ENCODE results near the gene FAM177A1. TPM values are rescaled to one million over a fixed set of nuclear protein-coding genes. Genes with fewer than 3 reads are reported as not detected.
"Not testable (repeated sequence)": the region's sequence is repeated elsewhere in the genome, so short reads cannot be mapped to it uniquely, and the experiment has no call there.

FAM177A1 gene
- total RNA-seq, 1 experiment from 2014 or later = 31.6 TPM

- no peak overlapping the region for H3K4me3 ChIP-seq
- no peaks in the 10 kb centered on the region for H4K20me1 ChIP-seq (ENCODE audit: insufficient read depth)
- TF ChIP-seq CTCF (conservative IDR thresholded peaks at IDR 0.05) = no peak
- no peak for TF ChIP-seq EZH2 (IDR thresholded peaks at IDR 0.05; ENCODE audit: low read depth)
- no peaks in the 10 kb centered on the region for H3K9me2 ChIP-seq (ENCODE audit: insufficient read depth)
- no peak for DNase-seq
- intact Hi-C loops (cut with micrococcal nuclease; ENCODE audit: unreplicated experiment) = no loop called here
- no TSS peak for BruUV-seq (replicated peaks)
- no peak overlapping the region for H3K27ac ChIP-seq
- no peaks in the 10 kb centered on the region; the same call in 1 of the 2 replicates for H3F3A ChIP-seq (ENCODE audit: insufficient read depth, low read depth)
- H3K27me3 ChIP-seq (ENCODE audit: insufficient read depth, low read depth) = no peaks in the 10 kb centered on the region
- CTCF ChIA-PET = no interaction called here
- H3K4me1 ChIP-seq (replicated peaks; ENCODE audit: insufficient read depth) = no peaks in the 10 kb centered on the region
- no peaks in the 10 kb centered on the region for H3K79me2 ChIP-seq (ENCODE audit: low read depth)
- no peak overlapping the region for H2AFZ ChIP-seq
- POLR2A ChIA-PET (ENCODE audit: unreplicated experiment) = no interaction called here
- H3K4me2 ChIP-seq = no peak overlapping the region
- H3K36me3 ChIP-seq (ENCODE audit: low read depth) = no peaks in the 10 kb centered on the region
- no peaks in the 10 kb centered on the region for H3K9me3 ChIP-seq (ENCODE audit: insufficient read depth, low read depth)
Measured at GRCh38 chr14:35034440-35034833, 11.6 kb upstream of the FAM177A1 start.

- DNase-seq; H3K9me3 ChIP-seq (ENCODE audit: insufficient read depth, low read depth); H2AFZ ChIP-seq; H4K20me1 ChIP-seq (ENCODE audit: insufficient read depth); CTCF ChIA-PET; BruUV-seq (replicated peaks); H3K4me1 ChIP-seq (replicated peaks; ENCODE audit: insufficient read depth); intact Hi-C loops (cut with micrococcal nuclease; ENCODE audit: unreplicated experiment); H3K27me3 ChIP-seq (ENCODE audit: insufficient read depth, low read depth); POLR2A ChIA-PET (ENCODE audit: unreplicated experiment); H3K4me3 ChIP-seq; H3F3A ChIP-seq (ENCODE audit: insufficient read depth, low read depth); H3K79me2 ChIP-seq (ENCODE audit: low read depth); H3K9me2 ChIP-seq (ENCODE audit: insufficient read depth); H3K36me3 ChIP-seq (ENCODE audit: low read depth); H3K27ac ChIP-seq; H3K4me2 ChIP-seq: not testable (repeated sequence)
Measured at GRCh38 chr14:35034944-35035554, 11.0 kb upstream of the FAM177A1 start.

- CTCF ChIA-PET; DNase-seq; H2AFZ ChIP-seq; H3K4me3 ChIP-seq; H3K36me3 ChIP-seq (ENCODE audit: low read depth); BruUV-seq (replicated peaks); H3K4me2 ChIP-seq; H3F3A ChIP-seq (ENCODE audit: insufficient read depth, low read depth); H3K4me1 ChIP-seq (replicated peaks; ENCODE audit: insufficient read depth); H4K20me1 ChIP-seq (ENCODE audit: insufficient read depth); H3K9me3 ChIP-seq (ENCODE audit: insufficient read depth, low read depth); H3K27ac ChIP-seq; POLR2A ChIA-PET (ENCODE audit: unreplicated experiment); H3K9me2 ChIP-seq (ENCODE audit: insufficient read depth); H3K27me3 ChIP-seq (ENCODE audit: insufficient read depth, low read depth); intact Hi-C loops (cut with micrococcal nuclease; ENCODE audit: unreplicated experiment); H3K79me2 ChIP-seq (ENCODE audit: low read depth): not testable (repeated sequence)
Measured at GRCh38 chr14:35038312-35038711, 7.8 kb upstream of the FAM177A1 start.

GRCh38 chr14:35042632-35043031, 3.4 kb upstream of the FAM177A1 start:
- TF ChIP-seq EZH2 (IDR thresholded peaks at IDR 0.05; ENCODE audit: low read depth) (no peak), CTCF (conservative IDR thresholded peaks at IDR 0.05) (no peak)
- POLR2A ChIA-PET (ENCODE audit: unreplicated experiment) = no interaction called here
- intact Hi-C loops (cut with micrococcal nuclease; ENCODE audit: unreplicated experiment) = no loop called here
- Histone ChIP-seq H3K27ac (no peak overlapping the region), H3K36me3 (ENCODE audit: low read depth) (no peaks in the 10 kb centered on the region), H3K4me2 (no peak overlapping the region), H3K9me2 (ENCODE audit: insufficient read depth) (no peaks in the 10 kb centered on the region), H3K4me3 (no peak overlapping the region), H3K9me3 (ENCODE audit: insufficient read depth, low read depth) (no peaks in the 10 kb centered on the region), H2AFZ (no peak overlapping the region), H3K27me3 (ENCODE audit: insufficient read depth, low read depth) (no peaks in the 10 kb centered on the region), H4K20me1 (ENCODE audit: insufficient read depth) (no peaks in the 10 kb centered on the region), H3F3A (ENCODE audit: insufficient read depth, low read depth) (peaks cover 11% of the 10 kb centered on the region), H3K79me2 (ENCODE audit: low read depth) (peaks cover 7% of the 10 kb centered on the region), H3K4me1 (replicated peaks; ENCODE audit: insufficient read depth) (peaks cover 14% of the 10 kb centered on the region)
- no TSS peak for BruUV-seq (replicated peaks)
- CTCF ChIA-PET = interaction anchor here (0.5 kb wide), 1 partner anchor 296 kb away, joined by 4 read pairs; no protein-coding TSS in a partner anchor
- no peak for DNase-seq

Measured in PC-9 (cell line).